ENCODE results near the gene HES5.

GRCh38 chr1:2496087-2496622 lies 33.9 kb downstream of the HES5 start:
- TF ChIP-seq CTCF (IDR thresholded peaks at IDR 0.05; ENCODE audit: low read depth, low read length) (no peak), MAX (IDR thresholded peaks at IDR 0.05; ENCODE audit: low read depth, low read length) (no peak)
